ENCODE data around the gene RNF149.

RNF149 gene, protein sequence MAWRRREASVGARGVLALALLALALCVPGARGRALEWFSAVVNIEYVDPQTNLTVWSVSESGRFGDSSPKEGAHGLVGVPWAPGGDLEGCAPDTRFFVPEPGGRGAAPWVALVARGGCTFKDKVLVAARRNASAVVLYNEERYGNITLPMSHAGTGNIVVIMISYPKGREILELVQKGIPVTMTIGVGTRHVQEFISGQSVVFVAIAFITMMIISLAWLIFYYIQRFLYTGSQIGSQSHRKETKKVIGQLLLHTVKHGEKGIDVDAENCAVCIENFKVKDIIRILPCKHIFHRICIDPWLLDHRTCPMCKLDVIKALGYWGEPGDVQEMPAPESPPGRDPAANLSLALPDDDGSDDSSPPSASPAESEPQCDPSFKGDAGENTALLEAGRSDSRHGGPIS

DNA sequence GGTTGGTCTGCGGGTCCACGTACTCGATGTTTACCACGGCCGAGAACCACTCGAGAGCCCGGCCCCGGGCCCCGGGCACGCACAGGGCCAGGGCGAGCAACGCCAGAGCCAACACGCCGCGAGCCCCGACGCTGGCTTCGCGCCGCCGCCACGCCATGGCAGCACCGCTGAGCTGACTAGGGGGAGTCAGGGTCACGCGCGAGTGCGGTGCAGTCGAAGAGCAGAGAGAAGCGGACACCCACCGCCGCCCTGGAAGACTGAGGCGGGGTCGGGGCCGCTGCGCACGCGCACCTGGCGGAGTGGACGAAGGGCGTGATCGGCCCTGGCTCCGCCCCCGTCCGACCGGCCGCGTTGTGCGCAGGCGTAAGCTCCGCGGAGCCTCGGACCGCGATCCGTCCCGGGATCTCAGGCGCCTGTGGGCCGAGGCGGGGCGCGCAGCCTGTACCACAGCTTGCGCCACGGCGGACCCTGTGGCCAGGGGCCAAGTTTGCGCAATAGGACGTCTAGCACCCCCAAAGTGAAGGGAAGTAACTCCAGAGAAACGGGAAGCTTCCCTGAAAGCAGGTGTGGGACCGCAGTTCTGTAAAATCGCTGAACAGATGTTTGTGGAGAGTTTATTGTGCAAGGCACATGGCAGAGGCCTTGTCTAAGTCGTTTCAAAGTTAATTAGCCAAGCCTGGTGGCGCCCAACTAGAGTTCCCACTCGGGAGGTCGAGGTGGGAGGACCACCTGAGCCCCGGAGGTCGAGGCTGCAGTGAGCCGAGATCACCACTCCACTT is at the start of gene RNF149:
Gene RNF149, minus strand, starts transcription at position 270 of the 779 bp plus-strand sequence. Its CDS starts 113 bp downstream, at position 157.
- TF ChIP-seq, protein P1, sequence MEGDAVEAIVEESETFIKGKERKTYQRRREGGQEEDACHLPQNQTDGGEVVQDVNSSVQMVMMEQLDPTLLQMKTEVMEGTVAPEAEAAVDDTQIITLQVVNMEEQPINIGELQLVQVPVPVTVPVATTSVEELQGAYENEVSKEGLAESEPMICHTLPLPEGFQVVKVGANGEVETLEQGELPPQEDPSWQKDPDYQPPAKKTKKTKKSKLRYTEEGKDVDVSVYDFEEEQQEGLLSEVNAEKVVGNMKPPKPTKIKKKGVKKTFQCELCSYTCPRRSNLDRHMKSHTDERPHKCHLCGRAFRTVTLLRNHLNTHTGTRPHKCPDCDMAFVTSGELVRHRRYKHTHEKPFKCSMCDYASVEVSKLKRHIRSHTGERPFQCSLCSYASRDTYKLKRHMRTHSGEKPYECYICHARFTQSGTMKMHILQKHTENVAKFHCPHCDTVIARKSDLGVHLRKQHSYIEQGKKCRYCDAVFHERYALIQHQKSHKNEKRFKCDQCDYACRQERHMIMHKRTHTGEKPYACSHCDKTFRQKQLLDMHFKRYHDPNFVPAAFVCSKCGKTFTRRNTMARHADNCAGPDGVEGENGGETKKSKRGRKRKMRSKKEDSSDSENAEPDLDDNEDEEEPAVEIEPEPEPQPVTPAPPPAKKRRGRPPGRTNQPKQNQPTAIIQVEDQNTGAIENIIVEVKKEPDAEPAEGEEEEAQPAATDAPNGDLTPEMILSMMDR (IDR thresholded peaks at IDR 0.05; ENCODE audit: borderline replicate concordance, control extremely low read depth, extremely low read depth, insufficient read depth, missing control alignments) = no peak
- in situ Hi-C loops (cut with MboI; ENCODE audit: low sequenced_read_pairs, unreplicated experiment) = no loop called here
- DNase-seq (ENCODE audit: low spot score) = peak; percentile 99

DNA sequence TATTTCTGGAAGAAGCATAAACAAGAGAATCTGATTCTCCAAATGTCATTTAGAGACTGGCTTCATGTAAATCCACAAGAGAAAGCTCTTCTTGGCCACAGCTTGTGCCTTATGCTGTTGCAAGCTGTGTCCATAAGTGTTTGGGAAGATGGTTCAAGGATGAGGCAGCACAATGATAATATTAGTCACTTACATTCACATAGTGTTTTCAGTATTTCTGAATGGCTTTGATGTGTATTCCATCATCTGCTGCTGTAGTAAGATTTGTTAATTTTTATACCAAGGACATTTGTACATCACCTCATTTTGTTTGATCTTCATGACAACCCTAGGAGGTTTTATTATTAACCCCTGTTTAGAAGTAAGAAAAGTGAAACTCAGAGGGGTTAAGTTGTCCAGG is 48.9 kb upstream of the RNF149 start:
- in situ Hi-C loops (cut with MboI; ENCODE audit: low sequenced_read_pairs, unreplicated experiment) = no loop called here
- TF ChIP-seq, protein P1 (IDR thresholded peaks at IDR 0.05; ENCODE audit: borderline replicate concordance, control extremely low read depth, extremely low read depth, insufficient read depth, missing control alignments) = no peak
- no peak for DNase-seq (ENCODE audit: low spot score)

DNA sequence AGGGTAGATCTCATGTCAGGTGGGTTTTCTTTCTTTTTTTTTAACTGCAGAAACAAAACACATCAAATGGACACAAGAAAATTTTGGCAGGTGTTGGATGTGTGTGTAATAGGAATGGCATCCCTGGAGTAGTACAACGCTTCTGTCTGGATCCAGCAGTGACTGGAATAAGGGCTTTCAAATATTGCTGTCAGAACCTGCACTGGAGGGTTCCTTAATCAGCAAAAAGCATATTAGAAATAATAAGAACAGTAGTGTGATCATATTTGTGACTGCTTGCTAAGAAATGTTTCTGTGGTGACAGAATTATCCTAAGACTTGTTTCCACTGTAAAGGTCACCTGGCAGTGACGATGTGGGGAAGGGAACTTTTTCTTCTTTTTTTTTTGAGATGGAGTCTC is 48.0 kb upstream of the RNF149 start:
- no peak for DNase-seq (ENCODE audit: low spot score)
- in situ Hi-C loops (cut with MboI; ENCODE audit: low sequenced_read_pairs, unreplicated experiment) = no loop called here
- TF ChIP-seq, protein P1 (IDR thresholded peaks at IDR 0.05; ENCODE audit: borderline replicate concordance, control extremely low read depth, extremely low read depth, insufficient read depth, missing control alignments) = no peak

DNA sequence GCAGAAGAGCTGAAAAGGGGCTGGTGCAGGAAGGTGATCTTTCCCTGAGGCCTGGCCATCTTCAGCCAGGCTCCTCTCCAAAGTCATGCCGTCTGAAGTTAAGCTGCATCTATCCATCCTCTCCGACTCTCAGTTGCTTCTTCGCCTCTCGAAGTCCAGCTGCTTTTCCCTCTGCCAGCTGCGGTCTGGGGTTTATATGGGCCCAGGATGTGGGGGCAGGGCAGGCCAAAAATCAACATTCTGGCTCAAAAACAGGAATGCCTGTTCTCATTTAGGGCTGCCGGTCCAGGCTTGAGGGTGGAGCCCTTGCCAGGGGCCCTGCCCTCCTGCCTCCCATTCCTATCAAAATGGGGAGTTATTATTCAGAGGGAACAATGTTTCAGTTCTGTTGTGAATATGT is 47.6 kb upstream of the RNF149 start:
- no peak for DNase-seq (ENCODE audit: low spot score)
- in situ Hi-C loops (cut with MboI; ENCODE audit: low sequenced_read_pairs, unreplicated experiment) = no loop called here
- TF ChIP-seq, protein P1 (IDR thresholded peaks at IDR 0.05; ENCODE audit: borderline replicate concordance, control extremely low read depth, extremely low read depth, insufficient read depth, missing control alignments) = no peak

DNA sequence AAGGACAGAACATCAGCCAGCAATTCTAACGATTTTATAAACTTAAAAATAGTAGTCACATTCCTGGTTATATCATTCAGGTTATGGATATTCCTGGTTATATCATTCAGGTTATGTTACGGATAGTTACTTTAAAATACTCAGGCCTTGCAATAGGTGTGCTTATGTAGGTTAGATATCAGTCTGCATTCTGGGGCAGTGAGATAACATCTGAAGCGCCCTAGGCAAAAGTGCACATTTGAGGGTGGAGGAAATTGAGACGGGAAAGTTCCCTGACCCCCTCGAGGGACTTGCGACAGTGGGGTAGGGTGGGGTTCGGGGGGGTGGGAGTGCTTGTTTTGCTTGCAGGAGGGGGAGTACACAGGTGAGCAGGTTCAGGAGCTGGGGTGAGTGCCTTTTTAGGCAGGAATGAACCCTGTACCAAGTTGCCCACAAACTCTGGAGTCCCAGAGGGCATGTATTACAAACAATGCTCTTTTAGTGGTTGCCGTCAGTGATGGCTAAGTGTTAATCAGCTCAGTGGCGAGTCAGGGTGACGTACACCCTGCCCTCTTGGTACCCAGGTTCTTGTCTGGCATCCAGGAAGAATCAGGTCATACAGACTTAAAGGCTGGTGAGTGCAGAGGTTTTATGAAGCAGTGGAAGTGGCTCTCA is 47.0 kb upstream of the RNF149 start:
- in situ Hi-C loops (cut with MboI; ENCODE audit: low sequenced_read_pairs, unreplicated experiment) = no loop called here
- TF ChIP-seq, protein P1 (IDR thresholded peaks at IDR 0.05; ENCODE audit: borderline replicate concordance, control extremely low read depth, extremely low read depth, insufficient read depth, missing control alignments) = no peak
- no peak for DNase-seq (ENCODE audit: low spot score)
